ENCODE measurements around the gene NME1. TPM values are rescaled to one million over a fixed set of nuclear protein-coding genes. Genes with fewer than 3 reads are reported as not detected.

Gene NME1
- polyA plus RNA-seq, 2 of the 4 experiments (the other 2 are of a cell fraction): 542 to 782 TPM

DNA sequence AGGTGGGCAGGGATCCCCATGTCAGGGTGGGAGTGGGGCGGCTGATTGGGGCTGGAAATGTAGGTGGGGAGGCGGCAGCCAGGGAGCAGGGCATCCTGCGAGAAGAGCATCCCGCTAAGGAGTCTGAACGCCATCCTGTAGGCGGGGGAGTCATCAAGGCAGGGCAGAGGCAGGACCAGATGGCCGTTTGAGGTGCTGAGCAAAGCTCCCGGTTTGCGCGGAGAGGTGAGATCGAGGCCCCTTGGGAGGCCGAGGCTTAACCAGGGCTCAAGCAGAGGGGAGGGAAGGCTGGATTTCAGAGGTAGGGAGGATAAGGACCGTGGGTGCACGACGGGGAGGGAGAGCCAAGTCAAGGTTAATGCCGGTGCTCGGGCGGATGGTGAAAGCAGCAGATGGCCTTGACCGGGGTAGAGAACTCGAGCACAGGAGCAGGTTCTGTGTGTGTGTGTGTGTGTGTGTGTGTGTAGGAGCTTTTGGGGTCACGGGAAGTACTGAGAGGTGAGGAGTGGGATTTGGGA, 12.4 kb downstream of the NME1 start:
- 16% methylated on average over 21 of the region's 21 CpGs for WGBS (ENCODE audit: missing lambda C conversion rate)

DNA sequence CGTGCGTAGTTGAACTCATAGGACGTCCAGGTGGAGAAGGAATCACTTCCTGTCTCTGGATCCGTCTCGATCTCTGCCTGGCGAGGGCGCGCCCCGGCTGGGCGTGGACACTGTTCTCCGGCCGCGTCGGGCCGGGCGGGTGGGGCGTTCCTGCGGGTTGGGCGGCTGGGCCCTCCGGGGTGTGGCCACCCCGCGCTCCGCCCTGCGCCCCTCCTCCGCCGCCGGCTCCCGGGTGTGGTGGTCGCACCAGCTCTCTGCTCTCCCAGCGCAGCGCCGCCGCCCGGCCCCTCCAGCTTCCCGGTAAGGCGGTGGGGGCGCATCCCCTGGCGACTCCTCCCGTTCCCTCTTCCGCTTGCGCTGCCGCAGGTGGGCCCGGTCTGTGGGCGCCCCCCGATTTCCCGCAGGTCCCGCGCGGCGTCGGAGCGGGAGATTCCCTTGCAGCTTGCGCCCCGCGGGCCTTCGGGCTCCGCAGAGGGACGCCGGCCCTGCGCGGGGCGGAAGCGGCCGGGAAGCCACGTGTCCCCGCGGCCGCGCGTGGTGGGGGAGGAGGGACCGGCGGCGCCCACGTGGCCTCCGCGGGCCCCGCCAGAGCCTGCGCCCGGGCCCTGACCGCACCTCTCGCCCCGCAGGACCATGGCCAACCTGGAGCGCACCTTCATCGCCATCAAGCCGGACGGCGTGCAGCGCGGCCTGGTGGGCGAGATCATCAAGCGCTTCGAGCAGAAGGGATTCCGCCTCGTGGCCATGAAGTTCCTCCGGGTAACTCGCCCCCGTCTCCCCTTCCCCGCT, 13.0 kb downstream of the NME1 start, which contains the start of gene NME2:
TSS of gene NME2 (plus strand) at position 214 of the 789 bp plus-strand sequence. CDS start at position 634, 420 bp downstream.
- H3K4me2 ChIP-seq: peak within 1 kb of the TSS; percentile 96
- WGBS (ENCODE audit: missing lambda C conversion rate): 2% methylated on average over 46 of the region's 98 CpGs
- ATAC-seq: peak; percentile 85 to 93
- peak; percentile 93 to 97 for DNase-seq (ENCODE audit: low read depth in 1 of 2, low spot score in 1 of 2)
- ChIA-PET CTCF (interaction anchor here (0.7 to 5.1 kb wide), 13 partner anchors 8 to 198 kb away, joined by 3 to 51 read pairs (median 5); partner anchors contain the start of genes NME1 and SPAG9), POLR2A (interaction anchor here (0.6 to 2.0 kb wide), 10 partner anchors 8 to 318 kb away, joined by 3 to 10 read pairs (median 6); partner anchors contain the start of genes NME1, SPAG9 and UTP18)
- no peak for FAIRE-seq
- peak within 1 kb of the TSS; percentile 94 for H3K27ac ChIP-seq
- H3K4me3 ChIP-seq: peak within 1 kb of the TSS; percentile 88
- no peaks in the 10 kb centered on the region for H3K9me3 ChIP-seq
- peaks cover 21% of the 10 kb centered on the region for H3K4me1 ChIP-seq
- peak; percentile 9; the same call in 1 of the 2 replicates for TF ChIP-seq GATA3 (IDR thresholded peaks at IDR 0.05; ENCODE audit: borderline replicate concordance)
- peak; percentile 57 to 96; a peak in 4 of 5 replicates for TF ChIP-seq JUN (IDR thresholded peaks at IDR 0.05)
- TF ChIP-seq NPAS2 (CRISPR knock-in tag; IDR thresholded peaks at IDR 0.05; ENCODE audit: borderline replicate concordance): peak; percentile 81
- TF ChIP-seq, protein P1, sequence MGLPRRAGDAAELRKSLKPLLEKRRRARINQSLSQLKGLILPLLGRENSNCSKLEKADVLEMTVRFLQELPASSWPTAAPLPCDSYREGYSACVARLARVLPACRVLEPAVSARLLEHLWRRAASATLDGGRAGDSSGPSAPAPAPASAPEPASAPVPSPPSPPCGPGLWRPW (IDR thresholded peaks at IDR 0.05): no peak
- peak; percentile 54; the same call in 1 of the 2 replicates for TF ChIP-seq HOXB5 (CRISPR knock-in tag; IDR thresholded peaks at IDR 0.05)
- TF ChIP-seq POLR2A (IDR thresholded peaks at IDR 0.05; ENCODE audit: low read length): peak; percentile 74
- TF ChIP-seq CEBPB (IDR thresholded peaks at IDR 0.05): no peak
- TF ChIP-seq RCOR1 (IDR thresholded peaks at IDR 0.05; ENCODE audit: low read depth, low read length): no peak
- peak; percentile 85 for TF ChIP-seq TFCP2L1 (CRISPR knock-in tag; IDR thresholded peaks at IDR 0.05)
- no peak for TF ChIP-seq MAZ (IDR thresholded peaks at IDR 0.05; ENCODE audit: borderline replicate concordance, low read depth, low read length)
- TF ChIP-seq EP300 (IDR thresholded peaks at IDR 0.05): no peak
- TF ChIP-seq, protein P2, sequence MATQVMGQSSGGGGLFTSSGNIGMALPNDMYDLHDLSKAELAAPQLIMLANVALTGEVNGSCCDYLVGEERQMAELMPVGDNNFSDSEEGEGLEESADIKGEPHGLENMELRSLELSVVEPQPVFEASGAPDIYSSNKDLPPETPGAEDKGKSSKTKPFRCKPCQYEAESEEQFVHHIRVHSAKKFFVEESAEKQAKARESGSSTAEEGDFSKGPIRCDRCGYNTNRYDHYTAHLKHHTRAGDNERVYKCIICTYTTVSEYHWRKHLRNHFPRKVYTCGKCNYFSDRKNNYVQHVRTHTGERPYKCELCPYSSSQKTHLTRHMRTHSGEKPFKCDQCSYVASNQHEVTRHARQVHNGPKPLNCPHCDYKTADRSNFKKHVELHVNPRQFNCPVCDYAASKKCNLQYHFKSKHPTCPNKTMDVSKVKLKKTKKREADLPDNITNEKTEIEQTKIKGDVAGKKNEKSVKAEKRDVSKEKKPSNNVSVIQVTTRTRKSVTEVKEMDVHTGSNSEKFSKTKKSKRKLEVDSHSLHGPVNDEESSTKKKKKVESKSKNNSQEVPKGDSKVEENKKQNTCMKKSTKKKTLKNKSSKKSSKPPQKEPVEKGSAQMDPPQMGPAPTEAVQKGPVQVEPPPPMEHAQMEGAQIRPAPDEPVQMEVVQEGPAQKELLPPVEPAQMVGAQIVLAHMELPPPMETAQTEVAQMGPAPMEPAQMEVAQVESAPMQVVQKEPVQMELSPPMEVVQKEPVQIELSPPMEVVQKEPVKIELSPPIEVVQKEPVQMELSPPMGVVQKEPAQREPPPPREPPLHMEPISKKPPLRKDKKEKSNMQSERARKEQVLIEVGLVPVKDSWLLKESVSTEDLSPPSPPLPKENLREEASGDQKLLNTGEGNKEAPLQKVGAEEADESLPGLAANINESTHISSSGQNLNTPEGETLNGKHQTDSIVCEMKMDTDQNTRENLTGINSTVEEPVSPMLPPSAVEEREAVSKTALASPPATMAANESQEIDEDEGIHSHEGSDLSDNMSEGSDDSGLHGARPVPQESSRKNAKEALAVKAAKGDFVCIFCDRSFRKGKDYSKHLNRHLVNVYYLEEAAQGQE (IDR thresholded peaks at IDR 0.05): no peak; the same call in 1 of the 2 replicates
- TF ChIP-seq HOXA7 (CRISPR knock-in tag; IDR thresholded peaks at IDR 0.05): no peak
- no peak for TF ChIP-seq CHD2 (IDR thresholded peaks at IDR 0.05; ENCODE audit: low read length, partially characterized antibody)
- TF ChIP-seq ZC3H11A (IDR thresholded peaks at IDR 0.05): no peak
- TF ChIP-seq, protein P3, sequence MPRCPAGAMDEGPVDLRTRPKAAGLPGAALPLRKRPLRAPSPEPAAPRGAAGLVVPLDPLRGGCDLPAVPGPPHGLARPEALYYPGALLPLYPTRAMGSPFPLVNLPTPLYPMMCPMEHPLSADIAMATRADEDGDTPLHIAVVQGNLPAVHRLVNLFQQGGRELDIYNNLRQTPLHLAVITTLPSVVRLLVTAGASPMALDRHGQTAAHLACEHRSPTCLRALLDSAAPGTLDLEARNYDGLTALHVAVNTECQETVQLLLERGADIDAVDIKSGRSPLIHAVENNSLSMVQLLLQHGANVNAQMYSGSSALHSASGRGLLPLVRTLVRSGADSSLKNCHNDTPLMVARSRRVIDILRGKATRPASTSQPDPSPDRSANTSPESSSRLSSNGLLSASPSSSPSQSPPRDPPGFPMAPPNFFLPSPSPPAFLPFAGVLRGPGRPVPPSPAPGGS (IDR thresholded peaks at IDR 0.05): peak; percentile 86; the same call in 1 of the 3 replicates

More for the DNA sequence above, 12.4 kb downstream of the NME1 start:
- POLR2A ChIA-PET: interaction anchor here (0.6 to 2.0 kb wide), 10 partner anchors 9 to 317 kb away, joined by 3 to 10 read pairs (median 6); partner anchors contain the start of genes NME1, SPAG9 and UTP18
- Histone ChIP-seq H3K4me3 (peak overlapping the region; percentile 88), H3K4me2 (peak overlapping the region; percentile 66), H3K4me1 (peaks cover 21% of the 10 kb centered on the region), H3K27ac (peak overlapping the region; percentile 94), H3K9me3 (no peaks in the 10 kb centered on the region)
- DNase-seq (ENCODE audit: low read depth in 1 of 2, low spot score in 1 of 2) (peak in 1 of 2 experiments; percentile 56), ATAC-seq (peak; percentile 58 to 63), FAIRE-seq (no peak)
- TF ChIP-seq FOSB (CRISPR knock-in tag; IDR thresholded peaks at IDR 0.05): peak; percentile 73; the same call in 1 of the 2 replicates
- TF ChIP-seq, protein P3 (IDR thresholded peaks at IDR 0.05): no peak
- TF ChIP-seq, protein P4, sequence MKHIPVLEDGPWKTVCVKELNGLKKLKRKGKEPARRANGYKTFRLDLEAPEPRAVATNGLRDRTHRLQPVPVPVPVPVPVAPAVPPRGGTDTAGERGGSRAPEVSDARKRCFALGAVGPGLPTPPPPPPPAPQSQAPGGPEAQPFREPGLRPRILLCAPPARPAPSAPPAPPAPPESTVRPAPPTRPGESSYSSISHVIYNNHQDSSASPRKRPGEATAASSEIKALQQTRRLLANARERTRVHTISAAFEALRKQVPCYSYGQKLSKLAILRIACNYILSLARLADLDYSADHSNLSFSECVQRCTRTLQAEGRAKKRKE (CRISPR knock-in tag; IDR thresholded peaks at IDR 0.05; ENCODE audit: low read depth): 0 out of 2 replicates have a peak, but pooled peaks have one; percentile 57
- 0 out of 2 replicates have a peak, but pooled peaks have one; percentile 17 for TF ChIP-seq TFCP2L1 (CRISPR knock-in tag; IDR thresholded peaks at IDR 0.05)
- no peak for TF ChIP-seq RFX5 (IDR thresholded peaks at IDR 0.05)
- TF ChIP-seq MYC (IDR thresholded peaks at IDR 0.05; ENCODE audit: borderline replicate concordance, low read length): no peak
- TF ChIP-seq ZFP36 (IDR thresholded peaks at IDR 0.05; ENCODE audit: borderline replicate concordance, partially characterized antibody): no peak
- TF ChIP-seq POLR2AphosphoS2 (conservative IDR thresholded peaks at IDR 0.05; ENCODE audit: low read length): peak; percentile 38; the same call in 1 of the 2 replicates
- peak; percentile 30; the same call in 1 of the 2 replicates for TF ChIP-seq PHF8 (IDR thresholded peaks at IDR 0.05; ENCODE audit: borderline replicate concordance, low read depth)
- TF ChIP-seq, protein P5, sequence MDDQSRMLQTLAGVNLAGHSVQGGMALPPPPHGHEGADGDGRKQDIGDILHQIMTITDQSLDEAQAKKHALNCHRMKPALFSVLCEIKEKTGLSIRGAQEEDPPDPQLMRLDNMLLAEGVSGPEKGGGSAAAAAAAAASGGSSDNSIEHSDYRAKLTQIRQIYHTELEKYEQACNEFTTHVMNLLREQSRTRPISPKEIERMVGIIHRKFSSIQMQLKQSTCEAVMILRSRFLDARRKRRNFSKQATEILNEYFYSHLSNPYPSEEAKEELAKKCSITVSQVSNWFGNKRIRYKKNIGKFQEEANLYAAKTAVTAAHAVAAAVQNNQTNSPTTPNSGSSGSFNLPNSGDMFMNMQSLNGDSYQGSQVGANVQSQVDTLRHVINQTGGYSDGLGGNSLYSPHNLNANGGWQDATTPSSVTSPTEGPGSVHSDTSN (IDR thresholded peaks at IDR 0.05): peak; percentile 55; the same call in 1 of the 2 replicates
- no peak for TF ChIP-seq RNF2 (IDR thresholded peaks at IDR 0.05; ENCODE audit: borderline replicate concordance, low read depth)
- 0 out of 2 replicates have a peak, but pooled peaks have one; percentile 27 for TF ChIP-seq HOXA7 (CRISPR knock-in tag; IDR thresholded peaks at IDR 0.05)
- TF ChIP-seq HOXB5 (CRISPR knock-in tag; IDR thresholded peaks at IDR 0.05): 0 out of 2 replicates have a peak, but pooled peaks have one; percentile 48
- TF ChIP-seq HDAC2 (IDR thresholded peaks at IDR 0.05): no peak
- CTCF ChIA-PET: interaction anchor here (0.7 to 5.1 kb wide), 14 partner anchors 8 to 197 kb away, joined by 3 to 51 read pairs (median 4); partner anchors contain the start of genes NME1 and SPAG9
